NCI-H345 treated with DMSO at 0.1 percent for 48 hours (cell line): ENCODE measurements around the gene ZNF649.
A peak's percentile ranks its signal among the peaks of the same experiment; 100 is the strongest.
"Not testable (repeated sequence)": the region's sequence is repeated elsewhere in the genome, so short reads cannot be mapped to it uniquely, and the experiment has no call there.

Experiments used
- DNase-seq: peaks from one replicate; lab custom pipeline; 2025; ENCODE audit not compliant: unreplicated experiment; lab: John Stamatoyannopoulos, UW

The ZNF649 gene

DNA sequence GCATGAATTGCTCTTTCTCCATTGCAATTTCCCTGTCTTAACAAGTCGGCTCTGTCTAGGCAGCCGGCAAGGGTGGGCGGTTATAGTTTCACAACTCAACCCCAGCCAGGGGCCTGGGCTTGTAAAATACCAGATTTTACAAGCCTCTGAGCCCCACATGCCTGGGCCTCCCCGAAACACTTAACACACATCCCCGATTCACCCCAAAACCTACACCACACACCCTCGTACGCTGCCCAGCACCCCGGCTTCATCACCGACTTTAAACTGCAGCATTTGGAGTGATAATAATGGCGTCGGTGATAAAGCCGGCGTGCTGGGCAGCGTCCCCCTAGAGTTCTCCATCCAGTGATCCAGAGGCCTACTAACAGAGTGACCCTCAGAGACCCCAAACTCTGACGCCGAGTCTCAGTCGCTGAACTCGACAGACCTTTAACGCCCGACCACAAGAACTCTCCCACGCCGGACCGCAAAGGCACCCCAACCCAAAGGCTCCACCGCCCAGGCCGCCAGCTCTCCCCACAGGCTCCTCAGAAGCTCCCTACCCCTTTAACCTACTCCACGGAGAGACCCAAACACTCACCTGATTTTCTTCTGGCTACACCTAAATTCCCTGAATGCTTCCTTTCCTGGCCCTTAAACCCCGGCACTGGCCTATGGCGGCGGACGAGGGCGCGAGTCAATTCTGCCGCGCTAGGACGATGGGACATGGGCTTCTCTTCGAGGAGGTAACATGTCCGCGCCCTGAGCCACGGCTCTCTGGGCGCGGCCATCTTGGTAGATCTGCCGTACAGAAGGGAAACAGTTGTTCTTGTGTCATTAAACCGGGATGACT, at the start of gene ZNF649:
ZNF649 (minus strand) TSS at position 687 of the 835 bp plus-strand sequence. CDS start 4,910 bp downstream, outside the sequence.
- DNase-seq, result no peak

DNA sequence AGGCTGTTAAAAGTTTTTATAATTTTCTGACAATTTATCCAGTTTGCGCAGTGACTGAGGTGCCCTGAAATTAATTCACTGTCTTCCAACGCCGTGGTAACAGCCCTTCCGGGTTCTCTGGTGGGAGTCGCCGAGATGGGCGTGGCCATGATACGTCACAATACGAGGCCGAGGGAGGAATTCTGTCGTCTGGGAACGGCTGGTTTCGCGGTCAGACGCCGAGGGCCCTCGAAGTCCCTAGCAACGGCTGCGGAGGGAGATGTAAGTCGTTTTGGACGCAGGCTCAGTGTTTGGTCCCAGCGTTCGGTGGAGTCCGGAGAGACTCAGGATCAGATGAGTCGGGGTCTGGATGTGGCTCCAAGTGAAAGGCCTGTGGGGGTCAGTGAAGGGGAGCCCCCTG, 44.2 kb upstream of the ZNF649 start:
- no peak for DNase-seq

DNA sequence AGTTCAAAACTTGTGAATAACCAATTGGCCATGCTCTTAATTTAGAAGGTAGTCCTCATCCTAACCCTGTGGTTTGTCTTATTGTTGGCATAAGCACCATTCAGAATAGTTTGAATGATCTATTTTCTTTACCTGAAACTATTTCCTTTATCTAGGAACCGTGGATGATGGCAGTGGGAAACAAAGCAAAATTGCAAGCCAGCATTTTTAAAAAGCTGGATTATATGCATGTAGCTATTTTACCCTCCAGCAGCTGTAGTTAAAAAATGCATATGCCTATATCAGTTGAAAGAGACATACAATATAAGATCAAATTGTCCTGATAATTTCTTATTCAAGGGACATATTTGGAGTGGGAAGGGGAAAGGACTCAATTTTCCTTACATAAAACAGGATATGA, 41.8 kb upstream of the ZNF649 start:
- no peak for DNase-seq

DNA sequence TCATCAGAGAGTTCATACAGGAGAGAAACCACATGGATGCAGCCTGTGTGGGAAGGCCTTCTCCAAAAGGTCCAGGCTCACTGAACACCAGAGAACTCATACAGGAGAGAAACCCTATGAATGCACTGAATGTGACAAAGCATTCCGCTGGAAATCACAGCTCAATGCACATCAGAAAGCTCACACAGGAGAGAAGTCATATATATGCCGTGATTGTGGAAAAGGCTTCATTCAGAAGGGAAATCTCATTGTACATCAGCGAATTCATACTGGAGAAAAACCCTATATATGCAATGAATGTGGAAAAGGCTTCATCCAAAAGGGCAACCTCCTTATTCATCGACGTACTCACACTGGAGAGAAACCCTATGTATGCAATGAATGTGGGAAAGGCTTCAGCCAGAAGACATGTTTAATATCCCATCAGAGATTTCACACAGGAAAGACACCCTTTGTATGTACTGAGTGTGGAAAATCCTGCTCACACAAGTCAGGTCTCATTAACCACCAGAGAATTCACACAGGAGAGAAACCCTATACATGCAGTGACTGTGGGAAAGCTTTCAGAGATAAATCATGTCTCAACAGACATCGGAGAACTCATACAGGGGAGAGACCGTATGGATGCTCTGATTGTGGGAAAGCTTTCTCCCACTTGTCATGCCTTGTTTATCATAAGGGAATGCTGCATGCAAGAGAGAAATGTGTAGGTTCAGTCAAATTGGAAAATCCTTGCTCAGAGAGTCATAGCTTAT, 40.2 kb upstream of the ZNF649 start:
- no peak for DNase-seq

DNA sequence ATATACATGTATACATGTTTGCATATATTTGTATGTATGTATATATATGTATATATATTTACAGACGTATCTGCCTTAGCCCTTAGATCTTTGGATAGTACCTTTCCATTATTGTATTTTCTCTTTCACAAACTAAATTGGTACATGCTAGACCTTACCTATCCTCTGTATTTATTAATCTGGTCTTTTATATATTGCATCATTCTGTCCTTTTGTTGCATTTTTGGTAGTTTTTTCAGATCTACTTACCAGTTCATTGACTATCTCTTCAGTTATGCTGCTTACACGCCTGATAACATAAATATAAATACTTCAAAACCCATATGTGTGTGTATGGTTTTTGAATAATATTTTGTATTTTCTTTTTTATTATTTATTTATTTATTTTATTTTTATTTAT, 34.1 kb upstream of the ZNF649 start:
- no peak for DNase-seq

DNA sequence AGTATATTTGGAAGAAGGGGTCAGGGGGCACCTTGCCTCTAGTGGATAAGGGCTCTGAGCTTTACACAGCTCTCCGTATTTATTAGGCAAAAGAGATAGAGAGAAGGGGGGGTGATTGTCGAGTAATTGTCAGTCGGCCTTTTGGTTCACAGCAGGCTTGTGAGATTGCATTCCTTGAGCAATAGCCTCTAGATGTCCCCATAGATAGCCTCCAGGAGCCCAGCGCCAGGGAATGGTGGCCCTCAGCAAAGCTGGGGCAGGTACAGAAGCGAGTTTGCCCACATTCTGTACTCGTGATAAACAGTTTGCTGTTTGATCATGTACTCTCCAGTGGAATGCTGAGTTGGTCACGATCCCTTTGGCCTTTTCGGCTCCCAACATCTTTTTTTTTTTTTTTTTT, 27.1 kb upstream of the ZNF649 start:
- DNase-seq, result no peak

DNA sequence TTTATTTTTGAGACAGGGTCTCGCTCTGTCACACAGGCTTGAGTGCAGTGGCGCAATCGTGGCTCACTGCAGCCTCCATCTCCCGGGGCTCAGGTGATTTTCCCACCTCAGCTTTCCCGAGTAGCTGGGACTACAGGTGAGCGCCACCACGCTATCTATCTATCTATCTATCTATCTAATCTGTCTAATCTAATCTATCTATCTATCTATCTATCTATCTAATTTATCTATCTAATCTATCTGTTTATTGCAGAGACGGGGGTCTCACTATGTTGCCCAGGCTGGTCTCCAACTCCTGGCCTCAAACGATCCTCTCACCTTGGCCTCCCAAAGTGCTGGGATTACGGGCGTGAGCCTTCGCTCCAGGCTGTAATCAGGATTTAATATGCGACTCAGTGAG, 23.0 kb upstream of the ZNF649 start:
- DNase-seq, result no peak

DNA sequence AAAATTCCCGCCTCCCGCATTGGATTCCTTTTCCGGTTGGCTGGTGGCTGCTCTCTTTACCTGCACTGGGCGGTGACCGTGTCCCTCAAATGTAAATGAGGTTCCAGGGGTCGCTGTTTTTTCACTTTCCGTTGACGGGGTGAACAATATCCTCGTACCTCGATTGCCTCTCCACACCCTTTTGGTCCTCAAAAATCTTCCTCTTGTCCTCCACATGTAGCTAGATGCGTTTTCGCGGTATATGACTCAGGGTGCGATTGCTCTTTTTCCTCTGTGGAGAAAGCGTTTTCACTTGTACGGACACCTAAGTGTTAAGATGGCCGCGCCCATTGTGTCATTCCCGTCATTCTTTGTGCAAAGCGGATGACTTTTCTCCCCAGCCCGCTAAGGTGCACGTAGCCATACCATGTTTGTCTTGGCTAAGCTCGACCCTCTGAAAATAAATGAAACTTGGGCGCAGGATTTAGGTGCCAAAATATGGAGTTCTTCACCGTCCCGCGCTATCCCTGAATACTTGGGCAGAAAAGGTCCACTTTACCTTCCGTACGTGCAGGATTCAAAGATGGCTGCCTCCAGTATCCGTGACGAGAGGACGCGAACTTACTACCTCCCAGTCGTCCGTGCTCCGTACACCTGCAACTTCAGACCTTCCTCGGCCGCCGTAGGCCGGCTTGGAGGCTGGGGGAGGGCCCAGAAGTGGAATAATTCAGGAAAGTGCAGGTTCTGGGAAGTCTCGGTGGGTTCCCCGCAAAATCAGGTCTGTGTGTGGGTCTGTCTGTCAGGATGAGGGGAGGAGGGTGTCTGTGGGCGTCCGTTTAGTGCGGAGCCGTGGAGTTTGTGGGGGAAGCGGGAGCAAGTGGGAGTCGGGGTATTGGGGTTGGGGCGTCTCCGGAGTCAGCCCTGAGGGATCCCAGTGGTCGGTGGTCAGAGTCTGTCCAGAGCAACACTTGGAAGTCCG, 22.2 kb upstream of the ZNF649 start, which contains the start of gene ZNF613:
ZNF613 (plus strand) TSS at position 689 of the 958 bp plus-strand sequence. CDS start 8,749 bp downstream, outside the sequence.
- DNase-seq, result peak; percentile 83

DNA sequence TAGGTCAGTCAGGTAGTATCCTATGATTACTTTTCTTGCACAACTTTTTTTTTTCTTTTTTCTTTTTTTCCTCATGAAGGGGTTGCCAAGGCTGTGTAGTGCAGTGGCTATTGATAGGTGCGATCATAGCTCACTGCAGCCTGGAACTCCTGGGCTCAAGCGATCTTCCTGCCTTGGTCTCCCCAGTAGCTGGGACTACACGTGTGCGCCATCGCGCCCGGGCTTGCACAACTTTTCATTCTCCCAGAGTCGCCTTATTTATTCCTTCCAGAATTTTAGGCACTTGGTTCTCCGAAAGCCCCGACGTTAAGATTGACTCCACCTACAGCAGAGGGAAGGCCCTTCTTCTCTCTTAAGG, 21.6 kb upstream of the ZNF649 start:
- DNase-seq, result no peak

DNA sequence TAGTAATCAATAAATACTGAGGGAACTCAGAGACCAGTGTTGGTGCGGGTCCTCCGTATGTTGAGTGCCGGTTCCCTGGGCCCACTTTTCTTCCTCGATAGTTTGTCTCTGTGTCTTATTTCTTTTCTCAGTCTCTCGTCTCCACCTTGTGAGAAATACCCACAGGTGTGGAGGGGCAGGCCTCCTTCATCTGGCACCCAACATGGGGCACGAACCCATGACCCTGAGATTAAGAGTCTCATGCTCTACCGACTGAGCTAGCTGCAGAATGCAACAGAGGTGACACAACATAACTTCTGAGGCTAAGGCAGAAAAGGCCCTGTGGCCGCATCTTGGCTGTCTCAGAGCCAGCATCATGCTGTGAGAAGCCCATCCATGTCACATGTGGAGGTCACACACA, 17.1 kb upstream of the ZNF649 start:
- no peak for DNase-seq

DNA sequence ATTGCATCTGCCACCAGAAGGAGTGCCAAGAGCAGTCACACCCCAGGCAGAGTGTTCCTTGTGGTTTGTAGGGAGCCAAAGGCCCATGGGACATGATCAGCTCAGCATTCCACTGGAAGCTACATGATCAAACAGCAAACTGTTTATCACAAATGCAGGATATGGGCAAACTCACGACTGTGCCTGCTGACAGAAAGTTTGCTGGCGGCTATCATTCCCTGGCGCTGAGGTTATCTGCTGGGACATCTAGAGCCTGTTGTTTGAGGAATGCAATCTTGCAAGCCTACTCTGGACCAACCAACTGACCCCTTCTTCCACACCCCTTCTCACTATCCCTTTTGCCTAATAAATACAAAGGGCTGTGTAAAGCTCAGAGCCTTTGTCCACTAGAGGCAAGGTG, 14.8 kb upstream of the ZNF649 start:
- DNase-seq, result no peak

DNA sequence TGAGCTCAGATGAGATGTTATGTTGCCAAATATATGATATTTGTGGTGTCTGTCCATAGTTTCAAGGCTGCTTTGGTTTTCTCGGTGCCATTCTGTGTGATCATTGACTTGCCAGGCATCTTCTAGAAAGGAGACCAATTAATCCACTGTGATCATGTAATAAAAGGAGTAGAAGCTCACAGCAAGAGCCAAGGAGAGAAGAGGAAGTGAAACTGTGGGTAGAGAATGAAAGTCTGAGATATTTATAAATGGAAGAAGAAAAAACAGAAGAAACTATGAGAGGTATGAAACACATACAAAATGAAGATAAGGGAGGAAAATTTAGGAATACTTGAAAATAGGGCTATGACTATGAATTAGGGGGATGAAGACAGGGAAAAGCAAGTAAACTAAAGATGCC, 11.3 kb upstream of the ZNF649 start:
- DNase-seq, result no peak

DNA sequence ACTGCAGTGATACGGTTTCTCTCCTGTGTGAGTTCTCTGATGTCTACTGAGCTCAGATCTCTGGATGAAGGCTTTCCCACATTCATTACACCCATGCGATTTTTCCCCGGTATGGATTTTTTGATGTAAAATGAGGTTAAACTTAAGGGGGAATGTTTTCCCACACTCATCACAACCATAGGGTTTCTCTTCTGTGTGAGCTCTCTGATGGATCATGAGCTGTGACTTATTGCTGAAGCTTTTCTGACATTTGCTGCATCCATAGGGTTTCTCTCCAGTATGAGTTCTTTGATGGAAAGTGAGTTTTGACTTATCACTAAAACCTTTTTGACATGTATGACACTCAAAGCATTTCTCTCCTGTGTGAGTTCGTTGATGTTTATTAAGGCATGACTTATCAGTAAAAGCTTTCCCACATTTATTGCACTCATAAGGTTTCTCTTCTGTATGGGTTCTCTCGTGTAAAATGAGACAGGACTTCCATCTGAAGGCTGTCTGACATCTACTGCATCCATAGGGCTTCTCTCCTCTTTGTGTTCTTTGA, 10.6 kb upstream of the ZNF649 start:
- no peak for DNase-seq

DNA sequence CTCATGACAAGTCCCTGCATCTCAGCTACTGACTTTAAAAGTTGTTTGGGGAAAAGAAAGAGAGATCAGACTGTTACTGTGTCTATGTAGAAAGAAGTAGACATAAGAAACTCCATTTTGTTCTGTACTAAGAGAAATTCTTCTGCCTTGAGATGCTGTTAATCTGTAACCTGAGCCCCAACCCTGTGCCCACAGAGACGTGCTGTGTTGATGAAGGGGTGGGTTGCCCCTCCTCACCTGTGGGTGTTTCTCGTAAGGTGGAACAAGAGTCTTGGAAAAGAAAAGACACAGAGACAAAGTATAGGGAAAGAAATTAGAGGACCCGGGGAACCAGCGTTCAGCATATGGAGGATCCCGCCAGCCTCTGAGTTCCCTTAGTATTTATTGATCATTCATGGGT, 3.2 kb upstream of the ZNF649 start:
- not testable (repeated sequence) for DNase-seq

DNA sequence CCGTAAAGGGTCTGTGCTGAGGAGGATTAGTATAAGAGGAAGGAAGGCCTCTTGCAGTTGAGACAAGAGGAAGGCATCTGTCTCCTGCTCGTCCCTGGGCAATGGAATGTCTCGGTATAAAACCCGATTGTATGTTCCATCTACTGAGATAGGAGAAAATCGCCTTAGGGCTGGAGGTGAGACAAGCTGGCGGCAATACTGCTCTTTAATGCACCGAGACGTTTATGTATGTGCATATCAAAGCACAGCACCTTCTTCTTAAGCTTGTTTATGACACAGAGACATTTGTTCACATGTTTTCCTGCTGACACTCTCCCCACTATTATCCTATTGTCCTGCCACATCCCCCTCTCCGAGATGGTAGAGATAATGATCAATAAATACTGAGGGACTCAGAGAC, 1.3 kb upstream of the ZNF649 start:
- DNase-seq, result not testable (repeated sequence)

DNA sequence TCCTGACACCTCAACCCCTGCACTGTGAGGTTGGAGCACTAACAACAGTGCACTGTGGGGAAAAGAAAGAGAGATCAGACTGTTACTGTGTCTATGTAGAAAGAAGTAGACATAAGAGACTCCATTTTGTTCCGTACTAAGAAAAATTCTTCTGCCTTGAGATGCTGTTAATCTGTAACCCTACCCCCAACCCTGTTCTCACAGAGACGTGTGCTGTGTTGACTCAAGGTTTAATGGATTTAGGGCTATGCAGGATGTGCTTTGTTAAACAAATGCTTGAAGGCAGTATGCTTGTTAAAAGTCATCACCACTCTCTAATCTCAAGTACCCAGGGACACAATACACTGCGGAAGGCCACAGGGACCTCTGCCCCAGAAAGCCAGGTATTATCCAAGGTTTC, 822 bp upstream of the ZNF649 start:
- not testable (repeated sequence) for DNase-seq

DNA sequence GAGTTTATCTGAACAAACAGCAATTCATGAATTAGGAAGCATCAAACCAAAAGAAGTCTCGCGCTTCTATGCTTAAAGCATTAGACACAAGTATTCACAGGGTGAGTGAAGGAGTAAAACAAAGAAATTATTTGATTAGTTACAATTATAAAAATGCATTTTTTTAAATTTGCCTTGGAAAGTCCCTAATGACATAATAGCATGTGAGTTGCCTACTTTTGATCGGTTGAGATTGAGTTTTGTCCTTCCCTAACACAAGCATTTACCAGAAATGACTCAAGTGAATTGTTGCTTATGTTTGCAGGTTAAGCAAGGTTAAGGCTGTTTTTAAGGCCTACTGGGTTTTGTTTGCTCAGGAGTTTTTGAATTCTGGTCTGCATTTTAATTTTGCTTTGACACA, 389 bp upstream of the ZNF649 start:
- no peak for DNase-seq

DNA sequence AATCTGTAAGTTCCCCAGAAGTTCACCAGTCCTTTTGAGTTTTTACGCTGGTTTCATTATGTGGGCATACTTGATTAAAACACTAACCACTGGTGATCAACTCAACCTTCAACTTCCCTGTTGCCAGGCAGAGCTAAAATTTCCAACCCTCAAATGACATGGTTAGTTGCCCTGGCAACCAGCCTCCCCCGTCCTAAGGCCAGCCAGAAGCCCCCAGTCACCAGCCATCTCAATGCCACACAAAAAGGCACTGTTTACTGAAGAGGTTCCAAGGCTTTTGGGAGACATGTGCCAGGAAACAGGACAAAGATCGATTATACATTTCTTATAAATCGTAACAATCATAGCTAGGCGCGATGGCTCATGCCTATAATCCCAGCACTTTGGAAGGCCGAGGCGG, 1.6 kb downstream of the ZNF649 start:
- DNase-seq, result no peak

DNA sequence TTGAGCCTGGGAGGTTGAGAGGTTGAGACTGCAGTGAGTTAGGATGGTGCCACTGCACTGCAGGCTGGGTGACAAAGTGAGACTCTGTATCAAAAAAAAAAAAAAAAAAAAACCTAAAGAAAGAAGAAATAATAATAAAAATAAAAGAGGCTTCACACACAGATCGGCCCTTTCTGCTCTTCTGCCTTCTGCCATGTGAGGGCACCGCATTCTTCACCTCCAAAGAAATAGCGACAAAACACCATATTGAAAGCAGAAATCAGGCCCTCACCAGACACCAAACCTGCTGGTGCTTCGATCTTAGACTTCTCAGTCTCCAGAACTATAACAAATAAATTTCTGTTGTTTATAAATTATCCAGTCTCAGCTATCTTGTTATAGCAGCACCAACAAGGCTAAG, 3.0 kb downstream of the ZNF649 start:
- DNase-seq, result no peak

DNA sequence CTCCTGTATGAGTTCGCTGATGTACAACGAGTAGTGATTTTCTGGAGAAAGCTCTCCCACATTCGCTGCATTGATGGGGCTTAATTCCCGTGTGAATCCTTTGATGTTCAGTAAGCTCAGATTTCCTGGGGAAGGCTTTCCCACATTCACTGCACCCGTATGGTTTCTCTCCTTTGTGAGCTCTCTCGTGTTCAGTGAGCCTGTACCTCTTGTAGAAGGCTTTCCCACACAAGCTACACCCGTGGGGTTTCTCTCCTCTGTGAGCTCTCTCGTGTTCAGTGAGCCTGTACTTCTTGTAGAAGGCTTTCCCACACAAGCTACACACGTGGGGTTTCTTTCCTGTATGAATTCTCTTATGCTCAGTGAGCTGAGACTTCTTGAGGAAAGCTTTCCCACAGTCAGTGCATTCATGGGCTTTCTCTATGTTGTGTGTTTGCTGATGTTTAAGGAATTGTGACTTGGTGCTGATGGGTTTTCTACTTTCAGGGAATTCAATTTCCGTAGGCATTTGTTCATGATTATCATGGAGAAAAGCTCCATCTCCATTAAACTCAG, 13.5 kb downstream of the ZNF649 start:
- no peak for DNase-seq

DNA sequence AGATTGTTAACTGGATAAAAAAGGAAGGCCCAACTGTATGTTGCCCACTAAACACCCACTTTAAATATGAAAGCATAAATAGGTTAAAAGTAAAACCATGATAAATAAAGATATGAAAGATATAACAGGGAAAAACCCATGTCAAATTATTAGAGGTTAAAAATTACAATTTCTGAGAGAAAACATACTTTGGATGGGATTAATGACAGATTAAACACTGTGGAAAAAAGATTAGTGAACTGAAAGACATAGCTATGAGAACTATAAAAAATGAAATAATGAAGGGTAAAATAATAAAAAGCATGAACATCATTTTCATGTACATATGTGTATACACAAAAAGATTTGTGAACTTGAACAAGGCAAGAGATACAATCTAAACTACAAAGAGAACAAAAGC, 14.9 kb downstream of the ZNF649 start:
- DNase-seq, result no peak
